Neural progenitor cell (in vitro differentiated cells): ENCODE measurements around the gene GBP4.

Experiments
- EZH2 ChIP-seq: fragments of 200-600 bp; sonication (generic); IDR thresholded peaks from 2 replicates; pipeline ENCODE4 v1.6.1; 2017; ENCODE audit warnings: antibody characterized with exemption, mild to moderate bottlenecking, moderate library complexity
- EZH2phosphoT487 ChIP-seq: fragments of 200-600 bp; sonication (generic); IDR thresholded peaks from 2 replicates; pipeline ENCODE4 v1.6.1; 2017; ENCODE audit warnings: antibody characterized with exemption
- TF ChIP-seq, protein P1 (sequence below): fragments of 200-600 bp; sonication (generic); IDR thresholded peaks from 2 replicates; pipeline ENCODE4 v1.5.1; 2017; ENCODE audit warnings: antibody characterized with exemption, mild to moderate bottlenecking

DNA sequence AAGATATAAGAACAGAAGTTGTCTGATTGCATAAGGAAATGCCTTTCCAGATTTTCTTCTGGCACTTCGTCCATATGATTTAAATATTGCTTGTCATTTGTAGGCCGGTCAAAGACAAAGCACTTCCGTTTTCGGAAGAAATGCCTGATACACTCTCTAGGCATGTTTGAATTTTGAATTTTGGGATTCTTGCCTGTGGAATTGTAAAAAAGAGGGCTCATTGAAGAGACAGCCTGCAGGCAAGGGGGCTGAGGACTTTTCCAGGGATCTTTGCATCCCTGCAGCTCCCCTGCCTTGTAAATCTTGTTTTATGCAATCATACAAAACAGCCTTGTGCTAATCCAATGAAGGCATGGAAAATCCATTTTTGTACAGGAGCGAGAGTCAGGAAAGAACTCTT lies 7.4 kb downstream of the GBP4 start:
- TF ChIP-seq, protein P1, sequence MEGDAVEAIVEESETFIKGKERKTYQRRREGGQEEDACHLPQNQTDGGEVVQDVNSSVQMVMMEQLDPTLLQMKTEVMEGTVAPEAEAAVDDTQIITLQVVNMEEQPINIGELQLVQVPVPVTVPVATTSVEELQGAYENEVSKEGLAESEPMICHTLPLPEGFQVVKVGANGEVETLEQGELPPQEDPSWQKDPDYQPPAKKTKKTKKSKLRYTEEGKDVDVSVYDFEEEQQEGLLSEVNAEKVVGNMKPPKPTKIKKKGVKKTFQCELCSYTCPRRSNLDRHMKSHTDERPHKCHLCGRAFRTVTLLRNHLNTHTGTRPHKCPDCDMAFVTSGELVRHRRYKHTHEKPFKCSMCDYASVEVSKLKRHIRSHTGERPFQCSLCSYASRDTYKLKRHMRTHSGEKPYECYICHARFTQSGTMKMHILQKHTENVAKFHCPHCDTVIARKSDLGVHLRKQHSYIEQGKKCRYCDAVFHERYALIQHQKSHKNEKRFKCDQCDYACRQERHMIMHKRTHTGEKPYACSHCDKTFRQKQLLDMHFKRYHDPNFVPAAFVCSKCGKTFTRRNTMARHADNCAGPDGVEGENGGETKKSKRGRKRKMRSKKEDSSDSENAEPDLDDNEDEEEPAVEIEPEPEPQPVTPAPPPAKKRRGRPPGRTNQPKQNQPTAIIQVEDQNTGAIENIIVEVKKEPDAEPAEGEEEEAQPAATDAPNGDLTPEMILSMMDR: no peak
- no peak for TF ChIP-seq EZH2
- no peak for TF ChIP-seq EZH2phosphoT487
